Upper lobe of left lung (tissue), 6 donors: ENCODE measurements around the gene TTC39A. TPM values are rescaled to one million over a fixed set of nuclear protein-coding genes. Genes with fewer than 3 reads are reported as not detected.

Experiments
- ATAC-seq, 2 donors: fragments of 200-7000 bp; cut with Tn5 transposase; one replicate each; pipeline ENCODE4 v1.9.1; 2022; ENCODE audit warnings: mild to moderate bottlenecking in 2 of 2, moderate library complexity in 2 of 2; ENCODE audit not compliant: low FRiP score in 2 of 2
- DNase-seq, 2 donors: peaks; one replicate each; pipeline ENCODE4 v3.0.0-alpha.2; 2019 to 2020
- H3K27ac ChIP-seq, 4 donors: fragments of 200-600 bp; sonication (generic); one replicate each; pipeline ENCODE4 v1.5.1; 2016 to 2019
- H3K27me3 ChIP-seq, 4 donors: fragments of 200-600 bp; sonication (generic); one replicate each; pipeline ENCODE4 v1.5.1; 2017 to 2019
- H3K36me3 ChIP-seq, 4 donors: fragments of 200-600 bp; sonication (generic); one replicate each; pipeline ENCODE4 v1.5.1; 2016 to 2019
- H3K4me1 ChIP-seq, 4 donors: fragments of 200-600 bp; sonication (generic); one replicate each; pipeline ENCODE4 v1.5.1; 2018 to 2019
- H3K4me3 ChIP-seq, 4 donors: fragments of 200-600 bp; sonication (generic); one replicate each; pipeline ENCODE4 v1.5.1; 2017 to 2019; ENCODE audit warnings: mild to moderate bottlenecking in 2 of 4, moderate library complexity in 1 of 4
- H3K9me3 ChIP-seq, 4 donors: fragments of 200-600 bp; sonication (generic); one replicate each; pipeline ENCODE4 v1.5.1; 2018 to 2019
- EP300 ChIP-seq, 4 donors: sonication (generic); formaldehyde crosslinking; IDR thresholded peaks; one replicate each; pipeline ENCODE4 v1.5.1; 2017; ENCODE audit warnings: antibody characterized with exemption in 4 of 4, control low read depth in 2 of 4
- POLR2A ChIP-seq, 4 donors: fragments of 450-650 bp; IDR thresholded peaks; one replicate each; pipeline ENCODE4 v1.5.1; 2016 to 2017; ENCODE audit warnings: antibody characterized with exemption in 4 of 4, mild to moderate bottlenecking in 2 of 4
- POLR2AphosphoS5 ChIP-seq, 2 donors: sonication (generic); formaldehyde crosslinking; IDR thresholded peaks; one replicate each; pipeline ENCODE4 v1.5.1; 2017; ENCODE audit warnings: antibody characterized with exemption in 2 of 2
- WGBS, 2 donors: methylation state at CpG; one replicate each; pipeline ENCODE4 v1.1.5; 2017 to 2018; 5-methylcytosine and 5-hydroxymethylcytosine counted together
- total RNA-seq, 6 donors: library from RNA; depleted of rRNA in 4 of 6; stranded (reverse); fragments of >200 nt in 4 of 6; gene quantifications; one replicate each; pipeline versions ENCODE4 v1.1.0 to v1.2.1, GENCODE V29; 2016 to 2021
- TF ChIP-seq, protein P1 (sequence below), 6 experiments: fragments of 450-650 bp in 4 of 6; fragments of 200-600 bp in 2 of 6; sonication (generic) in 2 of 6; IDR thresholded peaks; one replicate each; pipeline ENCODE4 v1.5.1; 2016 to 2019; ENCODE audit warnings: antibody characterized with exemption in 6 of 6
- donor health status: DM: no; HTN: no; CAD: no; lungs with moderate emphysema.
- donor health status: DM: no; HTN: yes; CAD: no; lungs with severe emphysema.

TTC39A gene
- total RNA-seq, 6 donors from 2014 or later, result 33.0 to 96.4 (median 55.7) TPM

GRCh38 chr1:51240084-51240483, 90.3 kb downstream of the TTC39A start:
- Histone ChIP-seq H3K27me3 (no peaks in the 10 kb centered on the region), H3K27ac (no peak overlapping the region), H3K4me1 (peaks cover 24 to 52% (median 35%) of the 10 kb centered on the region in 4 donors), H3K36me3 (no peaks in the 10 kb centered on the region), H3K9me3 (no peaks in the 10 kb centered on the region), H3K4me3 (no peak overlapping the region)
- 78 to 93% methylated on average over 2 of the region's 2 CpGs for whole genome bisulfite sequencing, 2 donors
- no peak for TF ChIP-seq EP300 (IDR thresholded peaks at IDR 0.05)
- no peak for TF ChIP-seq POLR2AphosphoS5 (IDR thresholded peaks at IDR 0.05)
- TF ChIP-seq, protein P1, sequence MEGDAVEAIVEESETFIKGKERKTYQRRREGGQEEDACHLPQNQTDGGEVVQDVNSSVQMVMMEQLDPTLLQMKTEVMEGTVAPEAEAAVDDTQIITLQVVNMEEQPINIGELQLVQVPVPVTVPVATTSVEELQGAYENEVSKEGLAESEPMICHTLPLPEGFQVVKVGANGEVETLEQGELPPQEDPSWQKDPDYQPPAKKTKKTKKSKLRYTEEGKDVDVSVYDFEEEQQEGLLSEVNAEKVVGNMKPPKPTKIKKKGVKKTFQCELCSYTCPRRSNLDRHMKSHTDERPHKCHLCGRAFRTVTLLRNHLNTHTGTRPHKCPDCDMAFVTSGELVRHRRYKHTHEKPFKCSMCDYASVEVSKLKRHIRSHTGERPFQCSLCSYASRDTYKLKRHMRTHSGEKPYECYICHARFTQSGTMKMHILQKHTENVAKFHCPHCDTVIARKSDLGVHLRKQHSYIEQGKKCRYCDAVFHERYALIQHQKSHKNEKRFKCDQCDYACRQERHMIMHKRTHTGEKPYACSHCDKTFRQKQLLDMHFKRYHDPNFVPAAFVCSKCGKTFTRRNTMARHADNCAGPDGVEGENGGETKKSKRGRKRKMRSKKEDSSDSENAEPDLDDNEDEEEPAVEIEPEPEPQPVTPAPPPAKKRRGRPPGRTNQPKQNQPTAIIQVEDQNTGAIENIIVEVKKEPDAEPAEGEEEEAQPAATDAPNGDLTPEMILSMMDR (IDR thresholded peaks at IDR 0.05), result no peak
- no peak for TF ChIP-seq POLR2A (IDR thresholded peaks at IDR 0.05)
- DNase-seq, result no peak
- ATAC-seq, result no peak

DNA sequence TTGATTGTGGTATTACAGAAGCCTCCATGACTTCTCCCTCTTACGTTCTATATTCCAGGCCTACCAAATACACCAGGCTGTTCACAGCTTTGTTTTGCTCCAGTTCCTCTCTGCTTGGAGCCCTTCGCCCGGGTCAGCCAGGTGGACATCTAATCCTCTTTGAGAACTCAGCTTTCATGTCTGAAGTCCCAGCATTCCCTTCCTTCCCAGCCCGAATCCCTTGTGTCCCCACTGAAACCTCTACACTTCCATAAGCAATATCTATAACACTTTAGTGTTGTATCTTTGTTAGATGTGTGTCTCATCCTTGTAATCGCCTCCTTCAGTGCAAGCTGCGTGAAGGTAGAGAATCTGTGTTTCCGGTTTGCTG, 92.3 kb downstream of the TTC39A start:
- Histone ChIP-seq H3K27ac (peak overlapping the region in 3 of 4 donors; percentile 11 to 97 (median 88)), H3K9me3 (no peaks in the 10 kb centered on the region), H3K36me3 (no peaks in the 10 kb centered on the region), H3K4me3 (peak overlapping the region in 3 of 4 donors; percentile 80 to 93 (median 91)), H3K4me1 (peaks cover 29 to 58% (median 40%) of the 10 kb centered on the region in 4 donors), H3K27me3 (no peaks in the 10 kb centered on the region)
- WGBS, 2 donors, result 22 to 30% methylated on average over 7 of the region's 7 CpGs
- no peak for DNase-seq
- TF ChIP-seq POLR2A (IDR thresholded peaks at IDR 0.05) (no peak), POLR2AphosphoS5 (IDR thresholded peaks at IDR 0.05) (no peak), EP300 (IDR thresholded peaks at IDR 0.05) (no peak)
- TF ChIP-seq, protein P1 (IDR thresholded peaks at IDR 0.05), result no peak
- no peak for ATAC-seq

DNA sequence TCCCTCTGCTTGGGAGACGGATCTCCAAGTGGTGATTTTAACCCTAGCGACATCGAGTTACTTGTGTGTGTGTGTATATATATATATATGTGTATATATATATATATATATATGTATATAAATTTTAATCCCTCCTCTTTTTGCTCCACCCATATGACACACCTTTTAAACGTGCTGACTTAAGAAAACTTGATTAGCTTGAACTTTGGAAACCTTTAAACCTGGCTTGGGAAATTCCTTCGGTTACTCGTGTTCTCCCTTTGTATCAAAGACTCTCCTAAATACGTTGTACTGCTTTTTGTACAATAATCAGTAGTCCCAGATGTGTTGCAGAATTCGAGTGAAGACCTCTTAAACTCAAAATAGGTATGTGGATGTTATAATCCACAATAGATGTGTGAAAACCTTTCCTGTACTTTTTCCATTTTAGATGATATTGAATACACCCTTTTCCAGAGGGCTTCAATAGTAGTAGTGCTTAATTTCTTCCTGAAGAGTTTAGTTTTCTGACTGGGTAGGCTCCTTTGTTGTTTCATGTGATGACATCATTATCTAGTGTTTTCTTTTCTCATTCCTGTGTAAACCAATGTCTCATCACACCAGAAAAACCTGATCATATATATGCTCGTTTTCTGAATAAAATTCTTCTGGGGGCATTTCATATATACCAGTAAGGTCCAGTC, 92.9 kb downstream of the TTC39A start:
- 4 to 10% methylated on average over 9 of the region's 9 CpGs for WGBS, 2 donors
- no peaks in the 10 kb centered on the region for H3K9me3 ChIP-seq
- peaks cover 29 to 58% (median 38%) of the 10 kb centered on the region in 4 donors for H3K4me1 ChIP-seq
- no peak for ATAC-seq
- peak overlapping the region; percentile 66 to 93 (median 86) for H3K4me3 ChIP-seq
- H3K27ac ChIP-seq, result peak overlapping the region; percentile 88 to 99 (median 95)
- no peaks in the 10 kb centered on the region for H3K27me3 ChIP-seq
- DNase-seq, result no peak
- TF ChIP-seq, protein P1 (IDR thresholded peaks at IDR 0.05), result no peak
- no peaks in the 10 kb centered on the region for H3K36me3 ChIP-seq

Other genes starting within 250 kb of the TTC39A start
- gene C1orf185, start 228.3 kb downstream of the TTC39A start, total RNA-seq, result not detected
- gene RNF11, start 94.3 kb downstream of the TTC39A start, total RNA-seq, result 100 to 1,000 TPM in 1 of 6 donors, 10 to 100 TPM in 5; 26.2 to 125 (median 78.8) TPM
- gene EPS15, start 188.7 kb upstream of the TTC39A start, total RNA-seq, result 100 to 1,000 TPM in 1 of 6 donors, 10 to 100 TPM in 5; 50.4 to 181 (median 73.3) TPM